ENCODE results near the gene ZNF160.
A peak's percentile ranks its signal among the peaks of the same experiment; 100 is the strongest.

The ZNF160 gene

DNA sequence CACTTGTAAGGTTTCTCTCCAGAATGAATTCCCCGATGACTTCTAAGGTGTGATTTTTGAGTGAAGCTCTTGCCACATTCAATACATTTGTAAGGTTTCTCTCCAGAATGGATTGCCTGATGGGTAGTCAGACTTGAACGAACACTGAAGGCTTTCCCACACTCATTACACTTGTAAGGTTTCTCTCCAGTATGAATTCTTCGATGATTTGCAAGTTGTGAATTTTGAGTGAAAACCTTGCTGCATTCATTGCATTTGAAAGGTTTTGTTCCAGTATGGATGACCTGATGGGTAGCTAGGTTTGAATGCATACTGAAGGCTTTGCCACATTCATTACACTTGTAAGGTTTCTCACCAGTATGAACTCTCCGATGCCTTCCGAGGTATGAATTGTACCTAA lies 34.4 kb downstream of the ZNF160 start:
- no peak for DNase-seq (ENCODE audit: low read depth)
- H3K4me3 ChIP-seq (ENCODE audit: low read depth, low read length) = no peak overlapping the region
- no peak for TF ChIP-seq CTCF (conservative IDR thresholded peaks at IDR 0.05; ENCODE audit: low read depth, low read length)

DNA sequence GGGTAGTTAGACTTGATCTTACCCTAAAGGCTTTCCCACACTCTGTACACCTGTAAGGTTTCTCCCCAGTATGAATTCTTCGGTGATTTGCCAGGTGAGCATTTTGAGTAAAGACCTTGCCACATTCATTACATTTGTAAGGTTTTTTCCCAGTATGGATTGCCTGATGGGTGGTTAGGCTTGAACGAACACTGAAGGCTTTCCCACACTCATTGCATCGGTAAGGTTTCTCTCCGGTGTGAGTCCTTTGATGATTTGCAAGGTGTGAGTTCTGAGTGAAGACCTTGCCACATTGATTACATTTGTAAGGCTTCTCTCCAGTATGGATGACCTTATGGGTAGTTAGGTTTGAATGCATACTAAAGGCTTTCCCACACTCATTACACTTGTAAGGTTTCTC lies 35.0 kb downstream of the ZNF160 start:
- TF ChIP-seq CTCF (conservative IDR thresholded peaks at IDR 0.05; ENCODE audit: low read depth, low read length) = no peak
- no peak for DNase-seq (ENCODE audit: low read depth)
- no peak overlapping the region for H3K4me3 ChIP-seq (ENCODE audit: low read depth, low read length)

GRCh38 chr19:53057904-53058580 lies 45.2 kb downstream of the ZNF160 start:
- H3K4me3 ChIP-seq (ENCODE audit: low read depth, low read length) = peak overlapping the region; percentile 37
- no peak for TF ChIP-seq CTCF (conservative IDR thresholded peaks at IDR 0.05; ENCODE audit: low read depth, low read length)
- peak; percentile 14 for DNase-seq (ENCODE audit: low read depth)

DNA sequence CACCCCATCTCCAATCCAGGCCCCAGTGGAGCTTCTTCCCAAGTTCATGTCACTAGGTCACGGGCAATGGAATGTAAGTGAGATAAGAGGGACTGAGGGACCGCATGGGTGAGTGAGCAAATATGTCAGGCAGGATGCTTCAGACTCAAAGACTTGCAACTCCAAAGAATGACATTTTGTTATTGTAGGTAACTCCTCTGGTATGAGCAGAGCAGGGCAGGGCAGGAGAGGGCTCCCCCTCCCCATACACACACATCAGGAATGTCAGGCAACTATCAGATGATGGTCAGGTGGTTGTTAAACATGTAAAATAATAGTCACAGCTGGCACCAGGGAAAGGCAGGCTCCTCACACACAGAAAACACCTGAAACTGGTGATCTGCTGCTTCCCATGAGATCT lies 48.1 kb downstream of the ZNF160 start:
- H3K4me3 ChIP-seq (ENCODE audit: low read depth, low read length) = no peak overlapping the region
- peak; percentile 45 for DNase-seq (ENCODE audit: low read depth)
- TF ChIP-seq CTCF (conservative IDR thresholded peaks at IDR 0.05; ENCODE audit: low read depth, low read length) = no peak

DNA sequence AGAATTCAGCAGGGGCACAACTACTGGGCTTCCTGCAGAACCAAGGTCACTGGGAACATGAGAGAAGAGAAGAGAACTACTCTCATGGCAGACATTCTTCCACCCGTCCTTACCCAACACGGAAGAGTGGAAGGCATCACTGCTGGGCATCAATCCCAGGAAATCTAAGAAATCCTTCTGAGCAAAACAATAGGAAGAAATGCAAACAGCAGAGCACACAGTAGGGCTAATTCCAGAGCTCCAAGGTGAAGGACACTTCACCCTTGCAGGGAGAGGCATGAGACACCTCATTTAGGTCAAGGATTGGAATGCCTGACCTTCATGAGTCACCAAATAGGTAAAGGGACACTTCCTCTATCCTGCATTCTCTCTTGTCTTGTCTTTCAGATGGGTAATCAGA lies 55.8 kb downstream of the ZNF160 start:
- no peak for DNase-seq (ENCODE audit: low read depth)
- no peak overlapping the region for H3K4me3 ChIP-seq (ENCODE audit: low read depth, low read length)
- TF ChIP-seq CTCF (conservative IDR thresholded peaks at IDR 0.05; ENCODE audit: low read depth, low read length) = no peak

DNA sequence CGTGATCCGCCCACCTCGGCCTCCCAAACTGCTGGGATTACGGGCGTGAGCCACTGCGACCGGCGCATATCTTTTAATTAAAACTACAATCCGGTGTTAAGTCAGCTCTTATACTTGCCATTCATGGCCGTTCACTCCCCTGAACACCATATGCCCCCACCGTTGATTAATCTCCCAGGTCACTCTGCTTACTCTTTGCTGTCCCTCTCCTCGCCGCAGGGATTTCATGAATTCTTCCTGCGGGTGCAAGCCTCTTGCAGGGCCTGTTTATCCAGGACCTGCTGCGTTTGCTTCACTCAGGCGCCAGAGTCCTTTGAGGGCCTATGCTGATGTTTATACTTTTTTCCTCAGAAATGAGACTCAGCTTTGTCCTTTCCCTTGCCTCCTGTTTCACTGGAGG lies 57.7 kb downstream of the ZNF160 start:
- no peak overlapping the region for H3K4me3 ChIP-seq (ENCODE audit: low read depth, low read length)
- DNase-seq (ENCODE audit: low read depth) = no peak
- TF ChIP-seq CTCF (conservative IDR thresholded peaks at IDR 0.05; ENCODE audit: low read depth, low read length) = no peak

DNA sequence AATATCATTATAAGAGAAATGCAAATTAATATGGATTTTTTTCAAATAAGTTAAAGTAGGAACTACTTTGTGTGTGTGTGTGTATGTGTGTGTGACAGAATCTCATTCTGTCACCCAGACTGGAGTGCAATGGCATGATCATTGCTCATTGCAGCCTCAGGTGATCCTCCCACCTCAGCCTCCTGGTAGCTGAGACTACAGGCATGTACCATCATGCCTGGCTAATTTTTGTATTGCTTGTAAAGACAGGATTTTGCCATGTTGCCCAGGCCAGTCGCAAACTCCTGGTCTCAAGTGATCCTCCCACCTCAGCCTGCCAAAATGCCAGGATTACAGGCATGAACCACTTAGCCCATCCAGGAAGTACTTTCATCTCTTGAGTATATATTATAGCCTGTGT lies 61.9 kb downstream of the ZNF160 start:
- TF ChIP-seq CTCF (conservative IDR thresholded peaks at IDR 0.05; ENCODE audit: low read depth, low read length) = no peak
- no peak for DNase-seq (ENCODE audit: low read depth)
- no peak overlapping the region for H3K4me3 ChIP-seq (ENCODE audit: low read depth, low read length)

Data from choroid plexus epithelial cell (primary cell).